Transverse colon (tissue), 4 donors: ENCODE data around the gene RASSF6.

Source experiments
- CTCF ChIP-seq, 5 experiments: fragments of 200-600 bp in 3 of 5; fragments of 450-650 bp in 2 of 5; sonication (generic) in 3 of 5; IDR thresholded peaks; 1 replicate in 2 of 5; 2 replicates in 3 of 5; pipeline ENCODE4 v1.5.1; 2016 to 2017; ENCODE audit warnings: antibody characterized with exemption in 5 of 5, inconsistent platforms in 3 of 5, mild to moderate bottlenecking in 2 of 5, moderate library complexity in 1 of 5
- POLR2A ChIP-seq: fragments of 450-650 bp; IDR thresholded peaks from one replicate; pipeline ENCODE4 v1.6.1; 2016; ENCODE audit warnings: antibody characterized with exemption, mild to moderate bottlenecking, moderate library complexity
- POLR2AphosphoS5 ChIP-seq, 3 donors: sonication (generic); formaldehyde crosslinking; IDR thresholded peaks; one replicate each; pipeline ENCODE4 v1.6.1; 2016; ENCODE audit warnings: antibody characterized with exemption in 3 of 3

GRCh38 chr4:73606465-73606974 lies 13.7 kb downstream of the RASSF6 start:
- TF ChIP-seq CTCF (IDR thresholded peaks at IDR 0.05) = no peak
- TF ChIP-seq POLR2A = peak; percentile 33
- TF ChIP-seq POLR2AphosphoS5 (IDR thresholded peaks at IDR 0.05) = peak in 2 of 3 donors; percentile 47 to 74
